Liver (tissue), 9 donors: ENCODE measurements around the gene PRKAR1B. TPM values are rescaled to one million over a fixed set of nuclear protein-coding genes. Genes with fewer than 3 reads are reported as not detected.

Experiments
- DNase-seq: peaks from one replicate; pipeline ENCODE4 v3.0.0-alpha.2; 2017; ENCODE audit warnings: low spot score
- H3K27ac ChIP-seq, 2 donors: one replicate each; pipeline ENCODE4 v1.7.0; 2013; ENCODE audit warnings: inconsistent platforms in 2 of 2, low read length in 2 of 2, control low read depth in 1 of 2, low read depth in 1 of 2, mild to moderate bottlenecking in 1 of 2
- H3K27me3 ChIP-seq, 4 donors: one replicate each; pipeline versions ENCODE4 v1.6.1 to v1.7.0; 2013; ENCODE audit warnings: low read length in 3 of 4, inconsistent platforms in 1 of 4, mild to moderate bottlenecking in 1 of 4, moderate library complexity in 1 of 4; ENCODE audit not compliant: control insufficient read depth in 4 of 4, insufficient read depth in 4 of 4
- H3K36me3 ChIP-seq, 4 donors: one replicate each; pipeline versions ENCODE4 v1.6.1 to v1.7.0; 2013; ENCODE audit warnings: low read length in 3 of 4, mild to moderate bottlenecking in 3 of 4, low read depth in 1 of 4, moderate library complexity in 1 of 4; ENCODE audit not compliant: control insufficient read depth in 4 of 4, insufficient read depth in 3 of 4
- H3K4me1 ChIP-seq, 4 donors: one replicate each; pipeline versions ENCODE4 v1.6.1 to v1.7.0; 2013; ENCODE audit warnings: low read length in 3 of 4, mild to moderate bottlenecking in 3 of 4, moderate library complexity in 1 of 4; ENCODE audit not compliant: control insufficient read depth in 4 of 4, insufficient read depth in 4 of 4
- H3K4me3 ChIP-seq, 3 donors: one replicate each; pipeline versions ENCODE4 v1.6.1 to v1.7.0; 2013; ENCODE audit warnings: low read length in 3 of 3, control low read depth in 1 of 3, low read depth in 1 of 3, mild to moderate bottlenecking in 1 of 3
- H3K9ac ChIP-seq, 2 donors: one replicate each; pipeline ENCODE4 v1.7.0; 2013; ENCODE audit warnings: low read length in 2 of 2, mild to moderate bottlenecking in 2 of 2, moderate library complexity in 2 of 2, control low read depth in 1 of 2, low read depth in 1 of 2
- H3K9me3 ChIP-seq, 4 donors: one replicate each; pipeline versions ENCODE4 v1.6.1 to v1.7.0; 2013; ENCODE audit warnings: low read length in 3 of 4; ENCODE audit not compliant: control insufficient read depth in 4 of 4
- ATF3 ChIP-seq: IDR thresholded peaks from 2 replicates; pipeline ENCODE4 v1.6.1; 2016; ENCODE audit warnings: antibody characterized with exemption
- CTCF ChIP-seq: fragments of 150-350 bp; IDR thresholded peaks from 2 replicates; pipeline ENCODE4 v1.5.1; 2017; ENCODE audit warnings: improper control_type of control experiment, low read depth, low read length; ENCODE audit not compliant: missing input control
- FOXA1 ChIP-seq: IDR thresholded peaks from 2 replicates; pipeline ENCODE4 v1.6.1; 2016; ENCODE audit warnings: antibody characterized with exemption
- GABPA ChIP-seq, 2 donors: IDR thresholded peaks in 1 of 2; conservative IDR thresholded peaks in 1 of 2; 2 replicates each; pipeline ENCODE4 v1.6.1; 2016; ENCODE audit warnings: antibody characterized with exemption in 2 of 2, mild to moderate bottlenecking in 1 of 2, moderate library complexity in 1 of 2
- HNF4A ChIP-seq, 2 donors: conservative IDR thresholded peaks; 2 replicates each; pipeline ENCODE4 v1.6.1; 2016; ENCODE audit warnings: antibody characterized with exemption in 2 of 2, mild to moderate bottlenecking in 2 of 2
- HNF4G ChIP-seq: IDR thresholded peaks from 2 replicates; pipeline ENCODE4 v1.6.1; 2016; ENCODE audit warnings: antibody characterized with exemption
- JUND ChIP-seq, 2 donors: IDR thresholded peaks; 2 replicates each; pipeline ENCODE4 v1.6.1; 2016; ENCODE audit warnings: antibody characterized with exemption in 2 of 2
- MAX ChIP-seq: IDR thresholded peaks from 2 replicates; pipeline ENCODE4 v1.6.1; 2016; ENCODE audit warnings: antibody characterized with exemption
- NR2F2 ChIP-seq: IDR thresholded peaks from 2 replicates; pipeline ENCODE4 v1.6.1; 2016; ENCODE audit warnings: antibody characterized with exemption
- RAD21 ChIP-seq, 2 donors: IDR thresholded peaks; 2 replicates each; pipeline ENCODE4 v1.6.1; 2016; ENCODE audit warnings: antibody characterized with exemption in 2 of 2, mild to moderate bottlenecking in 2 of 2
- RXRA ChIP-seq, 2 donors: IDR thresholded peaks; 2 replicates each; pipeline ENCODE4 v1.6.1; 2017 to 2018; ENCODE audit warnings: antibody characterized with exemption in 2 of 2, mild to moderate bottlenecking in 1 of 2
- SP1 ChIP-seq: IDR thresholded peaks from 2 replicates; pipeline ENCODE4 v1.6.1; 2018; ENCODE audit warnings: antibody characterized with exemption, mild to moderate bottlenecking
- TAF1 ChIP-seq: conservative IDR thresholded peaks from 2 replicates; pipeline ENCODE4 v1.6.1; 2016; ENCODE audit warnings: antibody characterized with exemption, mild to moderate bottlenecking
- YY1 ChIP-seq: IDR thresholded peaks from 2 replicates; pipeline ENCODE4 v1.6.1; 2016; ENCODE audit warnings: antibody characterized with exemption, mild to moderate bottlenecking
- WGBS: extraction: QIAGEN DNeasy Blood & Tissue Kit; methylation state at CpG from one replicate; pipeline ENCODE4 v1.1.7; 2013; 5-methylcytosine and 5-hydroxymethylcytosine counted together
- polyA plus RNA-seq, 2 donors: library from polyadenylated mRNA; stranded (reverse) in 1 of 2; unstranded in 1 of 2; fragments of 200-250 nt in 1 of 2; fragments of >200 nt in 1 of 2; fragmentation: Nextera tagmentation in 1 of 2; extraction: Ambion mirVana in 1 of 2; gene quantifications; one replicate each; pipeline versions ENCODE4 v1.2.1 to v1.2.3, GENCODE V29; 2013 to 2015
- total RNA-seq, 2 donors: library from RNA; depleted of rRNA; stranded (reverse); fragments of >200 nt; gene quantifications; one replicate each; pipeline ENCODE4 v1.2.3, GENCODE V29; 2014
- TF ChIP-seq, protein P1 (sequence below): IDR thresholded peaks from 2 replicates; pipeline ENCODE4 v1.6.1; 2016; ENCODE audit warnings: antibody characterized with exemption
- donor health status: healthy.
- donor health status: healthy.
- donor health status: healthy.
- donor health status: healthy.
- donor health status: healthy.

PRKAR1B gene
- total and polyA plus RNA-seq, 4 donors = 11.1 to 14.4 (median 12.4) TPM

GRCh38 chr7:746155-747061 lies 19.3 kb upstream of the PRKAR1B start:
- H3K9me3 ChIP-seq = no peaks in the 10 kb centered on the region
- H3K4me3 ChIP-seq = no peak overlapping the region
- DNase-seq = no peak
- H3K27me3 ChIP-seq = no peaks in the 10 kb centered on the region
- H3K9ac ChIP-seq = no peak overlapping the region
- H3K4me1 ChIP-seq = no peaks in the 10 kb centered on the region
- H3K27ac ChIP-seq = no peak overlapping the region
- 97% methylated on average over 40 of the region's 40 CpGs for WGBS
- H3K36me3 ChIP-seq = peaks cover 1 to 11% (median 5%) of the 10 kb centered on the region in 4 donors
- no peak for TF ChIP-seq RAD21 (IDR thresholded peaks at IDR 0.05)
- TF ChIP-seq JUND (IDR thresholded peaks at IDR 0.05) = no peak
- TF ChIP-seq TAF1 = no peak
- no peak for TF ChIP-seq YY1
- TF ChIP-seq HNF4A (conservative IDR thresholded peaks at IDR 0.05) = no peak
- TF ChIP-seq HNF4G = no peak
- no peak for TF ChIP-seq RXRA (IDR thresholded peaks at IDR 0.05)
- TF ChIP-seq, protein P1, sequence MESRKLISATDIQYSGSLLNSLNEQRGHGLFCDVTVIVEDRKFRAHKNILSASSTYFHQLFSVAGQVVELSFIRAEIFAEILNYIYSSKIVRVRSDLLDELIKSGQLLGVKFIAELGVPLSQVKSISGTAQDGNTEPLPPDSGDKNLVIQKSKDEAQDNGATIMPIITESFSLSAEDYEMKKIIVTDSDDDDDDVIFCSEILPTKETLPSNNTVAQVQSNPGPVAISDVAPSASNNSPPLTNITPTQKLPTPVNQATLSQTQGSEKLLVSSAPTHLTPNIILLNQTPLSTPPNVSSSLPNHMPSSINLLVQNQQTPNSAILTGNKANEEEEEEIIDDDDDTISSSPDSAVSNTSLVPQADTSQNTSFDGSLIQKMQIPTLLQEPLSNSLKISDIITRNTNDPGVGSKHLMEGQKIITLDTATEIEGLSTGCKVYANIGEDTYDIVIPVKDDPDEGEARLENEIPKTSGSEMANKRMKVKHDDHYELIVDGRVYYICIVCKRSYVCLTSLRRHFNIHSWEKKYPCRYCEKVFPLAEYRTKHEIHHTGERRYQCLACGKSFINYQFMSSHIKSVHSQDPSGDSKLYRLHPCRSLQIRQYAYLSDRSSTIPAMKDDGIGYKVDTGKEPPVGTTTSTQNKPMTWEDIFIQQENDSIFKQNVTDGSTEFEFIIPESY = no peak
- no peak for TF ChIP-seq ATF3
- TF ChIP-seq MAX = no peak
- TF ChIP-seq SP1 = no peak

DNA sequence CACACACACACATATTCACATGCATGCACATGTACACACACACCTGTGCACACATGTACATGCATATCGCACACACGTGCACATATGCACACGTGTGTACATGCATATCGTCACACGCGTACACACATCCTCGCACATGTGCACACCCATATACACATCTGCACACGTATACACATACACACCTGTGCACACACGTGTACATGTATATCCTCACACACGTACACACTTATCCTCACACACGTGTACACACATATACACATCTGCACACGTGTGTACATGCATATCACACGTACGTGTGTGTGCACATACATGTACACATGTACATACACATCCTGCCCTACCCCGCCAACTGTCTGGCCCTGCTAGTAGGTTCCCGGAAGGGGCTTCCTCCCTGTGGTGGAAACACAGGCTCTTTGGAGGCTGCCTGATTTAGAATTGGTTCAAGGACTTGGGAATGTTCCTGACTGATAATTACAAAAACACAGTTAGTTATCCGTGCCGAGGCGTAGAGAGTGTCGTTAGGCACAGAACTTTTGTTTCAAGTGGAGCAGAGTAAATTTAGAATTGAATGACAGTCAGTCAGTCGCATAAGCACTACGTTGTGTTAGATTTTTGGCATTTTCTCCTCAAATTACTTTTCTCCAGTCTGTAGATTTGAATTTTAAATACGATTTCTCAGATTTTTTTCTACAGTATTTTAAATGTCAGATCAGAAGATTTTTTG lies 18.5 kb upstream of the PRKAR1B start:
- H3K36me3 ChIP-seq = peaks cover 1 to 15% (median 6%) of the 10 kb centered on the region in 4 donors
- no peaks in the 10 kb centered on the region for H3K27me3 ChIP-seq
- H3K9me3 ChIP-seq = no peaks in the 10 kb centered on the region
- H3K9ac ChIP-seq = no peak overlapping the region
- TF ChIP-seq SP1 = no peak
- TF ChIP-seq NR2F2 = no peak
- no peak for TF ChIP-seq RXRA (IDR thresholded peaks at IDR 0.05)
- no peak for TF ChIP-seq HNF4A (conservative IDR thresholded peaks at IDR 0.05)
- TF ChIP-seq FOXA1 = no peak
- DNase-seq = no peak
- H3K27ac ChIP-seq = no peak overlapping the region
- WGBS = 97% methylated on average over 23 of the region's 23 CpGs
- no peaks in the 10 kb centered on the region for H3K4me1 ChIP-seq
- H3K4me3 ChIP-seq = no peak overlapping the region

DNA sequence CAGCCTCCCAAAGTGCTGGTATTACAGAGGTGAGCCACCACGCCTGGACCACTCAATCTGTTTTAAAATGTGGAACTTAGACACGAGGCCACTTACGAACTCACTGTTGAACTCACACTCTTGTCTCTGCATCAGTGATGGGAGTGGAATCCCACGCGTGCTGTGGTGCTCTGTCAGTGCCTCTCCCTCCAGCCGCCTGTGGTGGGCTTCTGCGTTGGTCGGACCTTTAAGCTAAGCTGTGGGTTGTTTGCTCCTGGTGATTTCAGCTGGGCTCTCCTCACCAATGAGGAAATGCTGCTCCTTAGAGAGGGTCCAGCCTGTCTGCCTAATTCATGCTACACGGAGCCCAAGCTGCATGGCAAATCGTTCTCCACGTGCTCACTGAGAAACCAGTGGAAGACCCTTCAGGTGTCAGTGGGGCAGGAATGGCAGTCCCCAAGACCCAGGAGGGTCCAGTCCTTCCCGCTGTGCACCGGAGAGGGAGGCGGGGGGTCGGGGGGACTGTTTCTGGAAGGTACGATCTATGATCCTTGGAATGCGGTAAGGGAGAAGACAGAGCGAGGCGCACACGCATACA lies 17.9 kb upstream of the PRKAR1B start:
- Histone ChIP-seq H3K9ac (no peak overlapping the region), H3K27me3 (no peaks in the 10 kb centered on the region), H3K4me1 (no peaks in the 10 kb centered on the region), H3K9me3 (no peaks in the 10 kb centered on the region), H3K36me3 (peaks cover 1 to 20% (median 7%) of the 10 kb centered on the region in 4 donors), H3K27ac (no peak overlapping the region), H3K4me3 (no peak overlapping the region)
- 98% methylated on average over 20 of the region's 20 CpGs for WGBS
- no peak for DNase-seq
- no peak for TF ChIP-seq ATF3
- TF ChIP-seq RXRA (IDR thresholded peaks at IDR 0.05) = no peak
- TF ChIP-seq RAD21 (IDR thresholded peaks at IDR 0.05) = no peak
- TF ChIP-seq TAF1 = no peak
- TF ChIP-seq NR2F2 = no peak
- TF ChIP-seq, protein P1 = no peak
- TF ChIP-seq GABPA (IDR thresholded peaks at IDR 0.05 in 1 of 2, conservative IDR thresholded peaks at IDR 0.05 in 1 of 2) = no peak
- no peak for TF ChIP-seq CTCF
